WI38 (cell line): ENCODE measurements around the gene WHRN.

ENCODE experiments used
- H3K4me3 ChIP-seq: 2 replicates; pipeline ENCODE4 v1.5.1; 2011; ENCODE audit warnings: low read depth, mild to moderate bottlenecking, control low read depth, low read length
- CTCF ChIP-seq: IDR thresholded peaks from 2 replicates; pipeline ENCODE4 v1.5.1; 2012; ENCODE audit warnings: low read depth, mild to moderate bottlenecking, control low read depth, low read length

Gene WHRN

GRCh38 chr9:114386886-114387679 lies 118.2 kb downstream of the WHRN start:
- no peak for TF ChIP-seq CTCF
- H3K4me3 ChIP-seq: peak overlapping the region; percentile 74

- no peak for TF ChIP-seq CTCF
- H3K4me3 ChIP-seq: peak overlapping the region; percentile 74
Observed at GRCh38 chr9:114386361-114386885, 118.8 kb downstream of the WHRN start.

DNA sequence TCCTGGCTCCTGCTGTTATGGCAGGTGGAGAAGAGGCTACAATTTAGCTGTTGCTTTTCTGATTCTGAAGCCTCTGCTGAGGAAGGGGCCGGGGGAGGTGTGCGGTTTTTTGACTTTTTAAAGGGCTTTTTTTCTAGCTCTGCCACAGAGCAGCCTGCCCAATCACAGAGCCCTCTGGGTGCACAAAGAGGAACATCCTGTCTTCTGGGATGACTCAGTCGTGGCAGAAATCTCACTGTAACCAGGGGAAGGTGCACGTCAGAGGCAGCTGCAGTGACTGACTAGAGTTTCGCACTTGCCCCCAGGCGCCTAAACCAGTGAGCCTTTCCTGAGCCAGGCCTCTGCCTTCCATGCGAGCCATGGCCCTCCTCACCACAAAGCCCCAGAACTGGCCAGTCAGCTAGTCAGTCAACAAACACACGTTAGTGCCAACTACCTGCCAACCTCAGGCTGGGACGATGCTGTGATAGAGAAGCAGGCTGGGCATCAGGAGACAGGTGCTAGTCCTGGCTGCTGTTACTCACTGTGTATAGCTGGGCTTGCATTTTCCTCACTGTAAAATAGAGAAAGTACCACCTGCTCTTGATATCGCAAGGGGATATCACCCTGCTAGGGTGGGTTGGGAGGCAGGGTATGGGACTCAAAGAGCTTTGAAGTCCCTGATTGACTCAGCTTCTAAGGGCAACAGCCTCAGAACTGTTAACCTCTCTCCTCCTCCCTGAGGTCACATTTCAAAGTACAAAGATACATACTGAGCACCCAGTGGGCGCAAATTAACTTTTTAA lies 119.7 kb downstream of the WHRN start:
- H3K4me3 ChIP-seq: peak overlapping the region; percentile 74; the same call in 1 of the 2 replicates

GRCh38 chr9:114384836-114385396 lies 120.4 kb downstream of the WHRN start:
- H3K4me3 ChIP-seq: no peak overlapping the region
- no peak for TF ChIP-seq CTCF

More for the DNA sequence above, 119.7 kb downstream of the WHRN start:
- TF ChIP-seq CTCF: no peak

GRCh38 chr9:114384341-114384740 lies 120.9 kb downstream of the WHRN start:
- no peak for TF ChIP-seq CTCF
- H3K4me3 ChIP-seq: no peak overlapping the region

- TF ChIP-seq CTCF: no peak
- H3K4me3 ChIP-seq: no peak overlapping the region
Observed at GRCh38 chr9:114383521-114384231, 121.6 kb downstream of the WHRN start.
